GM21825 (cell line): Measurements from ENCODE around the gene ABCC3.

ENCODE experiments used
- ATAC-seq: cut with Tn5 transposase; IDR thresholded peaks from one replicate; pipeline ENCODE4 v1.9.1; 2021; ENCODE audit warnings: mild to moderate bottlenecking, moderate library complexity; ENCODE audit not compliant: unreplicated experiment

The ABCC3 gene

DNA sequence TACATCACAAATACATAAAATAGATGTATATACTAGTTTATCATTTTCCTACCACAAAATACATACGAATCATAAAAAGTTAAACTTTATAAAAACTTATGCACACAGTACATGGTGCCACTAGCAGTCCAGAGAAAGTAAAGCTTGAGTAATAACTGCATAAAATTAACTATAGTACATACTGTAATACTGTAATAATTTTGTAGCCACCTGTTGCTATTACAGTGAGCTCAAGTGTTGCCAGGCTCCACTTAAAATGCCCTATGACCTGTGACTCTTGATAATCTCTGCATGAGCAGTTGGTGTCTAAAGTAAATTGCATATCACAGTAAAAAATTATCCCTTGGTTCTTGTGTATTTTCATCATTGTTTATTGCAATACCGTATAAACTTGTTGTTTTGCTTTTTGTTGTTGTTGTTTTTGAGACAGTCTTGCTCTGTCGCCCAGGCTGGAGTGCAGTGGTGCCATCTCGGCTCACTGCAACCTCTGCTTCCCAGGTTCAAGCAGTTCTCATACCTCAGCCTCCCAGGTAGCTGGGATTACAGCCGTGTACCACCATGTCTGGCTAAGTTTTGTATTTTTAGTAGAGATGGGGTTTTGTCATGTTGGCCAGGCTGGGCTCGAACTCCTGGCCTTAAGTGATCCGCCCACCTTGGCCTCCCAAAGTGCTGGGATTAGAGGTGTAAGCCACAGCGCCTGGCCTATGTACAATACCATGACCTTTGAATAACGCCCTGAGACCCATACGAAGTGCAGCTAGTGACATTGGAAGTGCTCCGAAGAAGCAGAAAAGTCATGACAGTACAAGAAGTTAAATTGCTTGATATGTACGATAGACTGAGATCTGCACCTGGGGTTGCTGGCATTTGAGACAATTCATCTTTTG, 91.3 kb downstream of the ABCC3 start:
- no peak for ATAC-seq

DNA sequence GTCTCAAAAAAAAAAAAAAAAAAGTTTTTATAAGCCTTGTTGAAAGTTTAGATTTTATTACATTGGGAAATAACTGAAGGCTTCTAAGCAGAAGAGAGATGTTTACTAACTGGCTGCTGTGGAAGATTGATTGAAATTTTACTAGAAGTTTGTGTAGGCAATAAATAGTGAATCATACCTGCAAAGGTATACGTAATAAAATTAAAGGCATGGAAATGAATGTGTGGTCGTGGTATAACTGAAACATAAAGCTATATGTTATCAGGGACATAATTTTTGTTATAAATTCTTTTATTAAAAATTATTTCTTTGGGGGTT, 93.4 kb downstream of the ABCC3 start:
- no peak for ATAC-seq

DNA sequence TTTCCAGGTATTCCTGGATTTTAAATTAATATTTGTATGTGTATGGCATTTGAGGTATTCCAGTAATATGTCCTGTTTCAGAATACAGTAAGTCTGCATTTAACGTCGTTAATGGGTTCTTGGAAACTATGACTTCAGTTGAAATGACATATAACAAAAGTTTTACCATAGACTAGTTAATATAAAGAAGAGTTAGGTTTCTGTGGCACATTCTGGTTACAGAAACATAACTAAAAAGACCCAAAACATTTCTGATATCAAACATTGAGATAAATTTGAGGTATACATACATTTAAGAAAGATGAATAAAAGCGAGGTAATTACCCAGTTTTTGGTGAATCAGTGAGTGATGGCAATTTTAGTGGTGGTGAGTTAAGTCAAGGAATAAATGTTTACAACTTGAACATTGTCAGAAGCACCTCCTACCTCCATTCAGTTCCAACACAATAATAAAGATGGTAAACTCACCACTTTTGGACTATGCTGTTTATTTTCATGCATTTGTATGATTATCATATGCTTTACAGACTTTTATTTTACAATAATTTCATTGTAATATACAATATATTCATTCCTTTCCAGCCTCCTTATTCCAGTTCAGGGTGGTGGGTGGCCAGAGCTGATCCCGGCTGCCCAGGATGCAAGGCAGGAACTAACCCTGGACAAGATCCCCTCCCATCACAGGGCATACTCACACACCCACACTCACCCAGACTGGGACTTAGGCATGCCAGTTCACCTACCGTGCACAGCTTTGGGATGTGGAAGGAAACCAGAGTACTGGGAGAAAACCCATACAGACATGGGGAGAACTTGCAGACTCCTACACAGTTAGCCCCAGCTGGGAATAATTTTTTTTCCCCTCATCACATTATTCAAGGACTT, 94.4 kb downstream of the ABCC3 start:
- no peak for ATAC-seq

DNA sequence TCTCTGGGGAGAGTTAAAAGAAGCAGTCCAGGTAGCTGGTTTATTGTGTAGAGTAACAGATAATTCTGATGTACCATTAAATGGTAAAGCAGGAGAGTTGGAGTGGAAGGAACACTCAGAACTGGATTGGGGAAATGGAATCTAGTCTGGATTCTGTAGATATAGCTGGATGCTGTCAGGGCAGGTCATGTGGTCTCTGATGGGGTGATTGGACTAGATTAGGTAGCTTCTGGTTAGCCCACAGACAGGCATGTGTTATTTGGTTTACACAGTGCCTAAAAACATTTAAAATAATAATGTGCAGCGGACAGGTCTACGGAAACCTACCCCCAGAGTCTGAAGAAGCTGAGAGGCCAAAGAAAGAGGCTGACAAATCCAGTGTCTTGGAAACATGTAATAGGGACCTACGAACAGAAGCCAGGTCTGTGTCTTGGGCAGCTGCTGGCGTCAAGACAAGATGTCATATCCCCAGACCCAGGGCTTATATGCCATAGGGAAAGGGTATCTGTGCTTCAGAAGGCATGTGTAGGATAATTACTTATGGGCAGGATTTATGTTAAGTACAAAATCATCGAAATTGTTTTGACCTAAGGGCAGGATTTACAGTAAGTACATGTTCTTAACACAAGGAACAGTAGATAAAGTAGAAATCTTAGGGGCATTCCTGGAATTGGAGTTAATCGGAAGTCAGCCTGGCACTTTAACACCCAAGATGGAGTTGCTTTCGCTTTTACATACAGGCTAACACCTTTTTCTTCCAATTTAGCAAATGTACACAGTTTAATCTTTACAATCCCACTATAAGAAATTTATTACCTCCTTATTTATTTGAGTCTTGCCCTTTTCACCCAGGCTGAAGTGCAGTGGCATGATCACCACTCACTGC, 97.1 kb downstream of the ABCC3 start:
- ATAC-seq = no peak

DNA sequence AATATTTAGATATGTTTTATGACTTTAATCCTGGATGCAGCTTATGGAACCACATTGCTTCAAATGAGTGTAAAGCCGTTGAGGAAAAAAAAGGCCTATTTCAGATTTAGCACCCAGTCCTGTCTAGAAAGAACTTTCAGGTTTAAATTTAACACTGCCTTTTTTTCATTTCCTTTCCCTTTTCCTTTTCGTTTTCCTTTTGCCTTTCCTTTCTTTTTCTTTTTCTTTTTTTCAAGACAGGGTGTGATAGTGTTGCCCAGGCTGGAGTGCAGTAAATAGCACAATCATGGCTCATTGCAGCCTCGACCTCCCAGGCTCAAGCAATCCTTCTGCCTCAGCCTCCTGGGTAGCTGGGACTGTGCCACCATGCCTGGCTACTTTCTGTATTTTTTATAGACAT, 100.6 kb downstream of the ABCC3 start:
- no peak for ATAC-seq

DNA sequence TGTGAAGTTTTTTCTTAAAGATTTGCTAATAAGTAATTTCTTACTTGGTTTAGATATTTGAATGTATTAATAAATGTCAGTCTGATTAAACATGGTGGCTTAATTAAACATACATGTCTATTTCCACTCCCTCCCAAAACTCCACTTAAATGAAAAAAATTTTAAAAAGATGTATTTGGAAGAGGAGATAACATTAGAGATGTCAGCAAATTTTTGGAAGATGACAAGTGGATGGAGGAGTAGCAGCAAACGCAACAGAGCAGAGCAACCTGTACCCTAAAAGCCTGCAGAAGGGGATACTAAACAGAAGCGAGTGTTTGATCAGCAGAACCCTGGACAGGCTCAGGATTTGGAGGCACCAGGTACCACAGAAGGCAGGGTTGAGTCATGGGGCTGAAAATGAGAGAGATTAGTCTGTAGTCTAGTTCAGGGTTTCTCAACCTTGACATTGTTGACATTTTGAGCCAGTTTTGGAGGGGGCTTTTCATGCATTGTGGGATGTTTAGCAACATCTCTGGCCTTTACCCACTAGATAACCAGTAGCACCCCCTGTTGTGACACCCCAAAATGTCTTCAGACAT, 102.5 kb downstream of the ABCC3 start:
- no peak for ATAC-seq

DNA sequence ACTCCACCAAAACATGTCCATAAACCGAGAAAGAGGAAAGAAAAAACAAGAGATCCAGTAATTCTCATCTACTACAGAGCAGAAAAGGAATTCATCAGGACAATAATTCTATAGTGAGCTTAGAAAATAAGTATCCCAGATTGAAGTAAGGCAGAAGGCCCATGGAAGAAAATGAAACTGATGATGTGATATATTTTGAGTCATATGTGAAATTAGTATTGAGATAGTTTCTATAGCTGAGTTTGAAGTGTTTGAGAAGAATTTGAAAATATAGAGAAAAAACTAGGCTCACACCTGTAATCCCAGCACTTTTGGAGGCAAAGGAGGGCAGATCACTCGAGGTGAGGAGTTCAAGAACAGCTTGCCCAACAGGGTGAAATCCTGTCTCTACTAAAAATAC, 104.4 kb downstream of the ABCC3 start:
- ATAC-seq = no peak
